Endothelial cell of umbilical vein (primary cell): ENCODE data around the gene MDFIC. TPM values are rescaled to one million over a fixed set of nuclear protein-coding genes. Genes with fewer than 3 reads are reported as not detected.

ENCODE experiments used
- BruUV-seq: library from RNA; stranded (reverse); fragments of 400-500 nt; replicated peaks from 2 replicates; lab custom pipeline; 2021; lab: Mats Ljungman, UMichigan
- CTCF ChIA-PET: fragments of 300-600, 350-600 bp; sonication (Branson Sonifier 250); formaldehyde crosslinking; loops from one replicate; lab custom pipeline; 2021; ENCODE audit warnings: antibody characterized with exemption, inconsistent platforms; lab: Charles Lee
- POLR2A ChIA-PET: fragments of 300-600, 350-600 bp; sonication (Branson Sonifier 250); formaldehyde crosslinking; loops from one replicate; lab custom pipeline; 2021; ENCODE audit warnings: antibody characterized with exemption, inconsistent platforms; lab: Charles Lee
- DNase-seq: peaks from one replicate; pipeline ENCODE4 v3.0.0-alpha.2; 2011; ENCODE audit warnings: low read depth, low spot score
- FAIRE-seq: peaks from 2 replicates; lab custom pipeline; 2011; peaks lifted over from hg19 to GRCh38; lab: Jason Lieb, UNC
- H2AFZ ChIP-seq: 2 replicates; pipeline ENCODE4 v1.6.0; 2012; ENCODE audit warnings: low read depth, low read length, control low read depth, inconsistent platforms
- H3K27ac ChIP-seq: 2 replicates; pipeline ENCODE4 v1.5.1; 2011; ENCODE audit warnings: low read depth, mild to moderate bottlenecking, control low read depth, low read length, moderate library complexity; ENCODE audit not compliant: insufficient read depth
- H3K27me3 ChIP-seq, 2 experiments: 2 replicates each; pipeline versions ENCODE4 v1.6.0 to v1.6.1; 2011; ENCODE audit warnings: low read length in 2 of 2, mixed read lengths in 1 of 2; ENCODE audit not compliant: control insufficient read depth in 2 of 2, insufficient read depth in 2 of 2
- H3K36me3 ChIP-seq, 2 experiments: 2 replicates in 1 of 2; 3 replicates in 1 of 2; pipeline ENCODE4 v1.5.1; 2011; ENCODE audit warnings: low read length in 2 of 2, mild to moderate bottlenecking in 1 of 2, moderate library complexity in 1 of 2; ENCODE audit not compliant: control insufficient read depth in 2 of 2, insufficient read depth in 2 of 2; ENCODE audit errors: extremely low read depth in 1 of 2
- H3K4me1 ChIP-seq: 3 replicates; pipeline ENCODE4 v1.5.1; 2011; ENCODE audit warnings: mild to moderate bottlenecking, low read length; ENCODE audit not compliant: control insufficient read depth, insufficient read depth; ENCODE audit errors: extremely low read depth
- H3K4me2 ChIP-seq: 2 replicates; pipeline ENCODE4 v1.6.1; 2011; ENCODE audit warnings: low read length, control low read depth, mixed read lengths; ENCODE audit not compliant: insufficient read depth
- H3K4me3 ChIP-seq, 3 experiments: fragments of 200-600 bp in 1 of 3; sonication (generic), shearing (Covaris generic) in 1 of 3; replicated peaks in 1 of 3; 2 replicates each; pipeline ENCODE4 v1.5.1; 2011 to 2016; ENCODE audit warnings: control low read depth in 3 of 3, low read length in 3 of 3, mild to moderate bottlenecking in 2 of 3, inconsistent platforms in 1 of 3, low read depth in 1 of 3, moderate library complexity in 1 of 3; ENCODE audit not compliant: insufficient read depth in 1 of 3
- H3K79me2 ChIP-seq: 2 replicates; pipeline ENCODE4 v1.6.0; 2012; ENCODE audit warnings: low read length, inconsistent platforms; ENCODE audit not compliant: control insufficient read depth, insufficient read depth
- H3K9ac ChIP-seq: replicated peaks from 2 replicates; pipeline ENCODE3; 2011; ENCODE audit warnings: low read length, control low read depth; ENCODE audit not compliant: insufficient read depth; ENCODE audit errors: extremely low read depth
- H3K9me1 ChIP-seq: replicated peaks from 3 replicates; pipeline ENCODE4 v1.6.0; 2011; ENCODE audit warnings: mild to moderate bottlenecking, low read length; ENCODE audit not compliant: control insufficient read depth, insufficient read depth; ENCODE audit errors: extremely low read depth
- H3K9me3 ChIP-seq: replicated peaks from 2 replicates; pipeline ENCODE4 v1.5.1; 2012; ENCODE audit warnings: low read length, inconsistent platforms; ENCODE audit not compliant: control insufficient read depth, insufficient read depth
- H4K20me1 ChIP-seq: replicated peaks from 2 replicates; pipeline ENCODE3; 2011; ENCODE audit warnings: mild to moderate bottlenecking, low read length; ENCODE audit not compliant: control insufficient read depth, insufficient read depth; ENCODE audit errors: extremely low read depth
- EZH2 ChIP-seq: IDR thresholded peaks from 2 replicates; pipeline ENCODE4 v1.6.1; 2012; ENCODE audit warnings: borderline replicate concordance, low read depth, mild to moderate bottlenecking, moderate library complexity, low read length, inconsistent platforms; ENCODE audit not compliant: severe bottlenecking
- FOS ChIP-seq: IDR thresholded peaks from 2 replicates; pipeline ENCODE4 v1.6.1; 2011; ENCODE audit warnings: mild to moderate bottlenecking, low read length, moderate library complexity, borderline replicate concordance; ENCODE audit not compliant: insufficient read depth
- GATA2 ChIP-seq: IDR thresholded peaks from 2 replicates; pipeline ENCODE4 v1.7.0; 2011; ENCODE audit warnings: low read depth, mild to moderate bottlenecking, moderate library complexity, mixed read lengths, low read length; ENCODE audit not compliant: insufficient read length, insufficient read depth
- JUN ChIP-seq: IDR thresholded peaks from 2 replicates; pipeline ENCODE4 v1.6.1; 2011; ENCODE audit warnings: borderline replicate concordance, low read depth; ENCODE audit not compliant: insufficient read length, insufficient read depth
- MYC ChIP-seq: IDR thresholded peaks from one replicate; pipeline ENCODE4 v1.6.1; 2011; ENCODE audit warnings: mild to moderate bottlenecking, low read depth, low read length
- POLR2A ChIP-seq: IDR thresholded peaks from 2 replicates; pipeline ENCODE4 v1.6.1; 2012; ENCODE audit warnings: low read depth, mild to moderate bottlenecking, control low read depth, low read length
- POLR2AphosphoS5 ChIP-seq: IDR thresholded peaks from 2 replicates; pipeline ENCODE4 v1.6.1; 2012; ENCODE audit warnings: low read depth, mild to moderate bottlenecking, control low read depth, low read length, moderate library complexity; ENCODE audit not compliant: insufficient read depth
- dilution Hi-C: fragments of 300-500 bp; cut with MboI; formaldehyde crosslinking; loops from one replicate; pipeline ENCODE4 v1.15.0; 2019; ENCODE audit warnings: low sequenced_read_pairs; ENCODE audit not compliant: extremely low pct_ligation_motif_present
- intact Hi-C: fragments of 100-400 bp; cut with micrococcal nuclease; formaldehyde crosslinking; loops from one replicate; pipeline ENCODE4 v1.10.0; 2022
- polyA plus RNA-seq, 4 experiments: library from polyadenylated mRNA; depleted of rRNA in 3 of 4; stranded (reverse) in 3 of 4; unstranded in 1 of 4; fragments of >200 nt; gene quantifications; 2 replicates each; pipeline versions ENCODE4 v1.2.1 to v1.2.3, GENCODE V29; 2011 to 2012; ENCODE audit warnings: missing spikeins in 1 of 4
- total RNA-seq: library from RNA; stranded (reverse); gene quantifications from 2 replicates; pipeline ENCODE4 v1.2.3, GENCODE V29; 2021
- TF ChIP-seq, protein P1 (sequence below), 2 donors: IDR thresholded peaks; 1 replicate in 1 of 2; 2 replicates in 1 of 2; pipeline ENCODE4 v1.5.1; 2011; ENCODE audit warnings: low read length in 2 of 2, mild to moderate bottlenecking in 2 of 2, moderate library complexity in 2 of 2, control low read depth in 1 of 2, inconsistent platforms in 1 of 2, low read depth in 1 of 2; ENCODE audit not compliant: insufficient read depth in 1 of 2; ENCODE audit errors: extremely low read depth in 1 of 2
- TF ChIP-seq, protein P2 (sequence below): IDR thresholded peaks from 2 replicates; pipeline ENCODE4 v1.6.1; 2011; ENCODE audit not compliant: insufficient read depth, insufficient read length

The MDFIC gene
- total and polyA plus RNA-seq, 2 donors (not counting 3 experiments of a cell fraction or from before 2014, with no cell fraction given) = 6.5 to 14.2 TPM

DNA sequence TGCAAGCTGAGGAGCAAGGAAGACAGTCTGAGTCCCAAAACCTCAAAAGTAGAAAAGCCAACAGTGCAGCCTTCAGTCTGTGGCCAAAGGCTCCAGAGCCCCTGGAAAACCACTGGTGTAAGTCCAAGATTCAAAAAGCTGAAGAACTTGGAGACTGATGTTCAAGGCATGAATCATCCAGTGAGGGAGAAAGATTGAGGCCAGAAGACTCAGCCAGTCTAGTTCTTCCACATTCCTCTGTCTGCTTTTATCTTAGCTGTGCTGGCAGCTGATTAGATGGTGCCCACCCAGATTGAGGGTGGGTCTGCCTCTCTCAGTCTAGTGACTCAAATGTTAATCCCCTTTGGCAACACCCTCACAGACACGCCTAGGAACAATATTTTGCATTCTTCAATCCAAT, 20.1 kb upstream of the MDFIC start:
- no peak overlapping the region for H3K9ac ChIP-seq
- no peaks in the 10 kb centered on the region for H3K36me3 ChIP-seq
- DNase-seq = no peak
- no peaks in the 10 kb centered on the region for H3K9me3 ChIP-seq
- POLR2A ChIA-PET = no interaction called here
- no peak overlapping the region for H3K27ac ChIP-seq
- TF ChIP-seq JUN = no peak
- no peak for TF ChIP-seq POLR2A
- TF ChIP-seq EZH2 = no peak
- TF ChIP-seq GATA2 = no peak
- TF ChIP-seq, protein P1, sequence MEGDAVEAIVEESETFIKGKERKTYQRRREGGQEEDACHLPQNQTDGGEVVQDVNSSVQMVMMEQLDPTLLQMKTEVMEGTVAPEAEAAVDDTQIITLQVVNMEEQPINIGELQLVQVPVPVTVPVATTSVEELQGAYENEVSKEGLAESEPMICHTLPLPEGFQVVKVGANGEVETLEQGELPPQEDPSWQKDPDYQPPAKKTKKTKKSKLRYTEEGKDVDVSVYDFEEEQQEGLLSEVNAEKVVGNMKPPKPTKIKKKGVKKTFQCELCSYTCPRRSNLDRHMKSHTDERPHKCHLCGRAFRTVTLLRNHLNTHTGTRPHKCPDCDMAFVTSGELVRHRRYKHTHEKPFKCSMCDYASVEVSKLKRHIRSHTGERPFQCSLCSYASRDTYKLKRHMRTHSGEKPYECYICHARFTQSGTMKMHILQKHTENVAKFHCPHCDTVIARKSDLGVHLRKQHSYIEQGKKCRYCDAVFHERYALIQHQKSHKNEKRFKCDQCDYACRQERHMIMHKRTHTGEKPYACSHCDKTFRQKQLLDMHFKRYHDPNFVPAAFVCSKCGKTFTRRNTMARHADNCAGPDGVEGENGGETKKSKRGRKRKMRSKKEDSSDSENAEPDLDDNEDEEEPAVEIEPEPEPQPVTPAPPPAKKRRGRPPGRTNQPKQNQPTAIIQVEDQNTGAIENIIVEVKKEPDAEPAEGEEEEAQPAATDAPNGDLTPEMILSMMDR (IDR thresholded peaks at IDR 0.05; ENCODE audit: extremely low read depth in 1 of 2, insufficient read depth in 1 of 2, low read depth in 1 of 2, low read length in 2 of 2) = no peak
- TF ChIP-seq FOS = no peak
- TF ChIP-seq MYC = no peak
- TF ChIP-seq POLR2AphosphoS5 = no peak
- TF ChIP-seq, protein P2, sequence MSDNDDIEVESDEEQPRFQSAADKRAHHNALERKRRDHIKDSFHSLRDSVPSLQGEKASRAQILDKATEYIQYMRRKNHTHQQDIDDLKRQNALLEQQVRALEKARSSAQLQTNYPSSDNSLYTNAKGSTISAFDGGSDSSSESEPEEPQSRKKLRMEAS = no peak
- intact Hi-C loops = no loop called here
- H3K4me2 ChIP-seq = no peak overlapping the region
- H4K20me1 ChIP-seq = no peaks in the 10 kb centered on the region
- H3K4me1 ChIP-seq = no peaks in the 10 kb centered on the region
- no peaks in the 10 kb centered on the region for H3K79me2 ChIP-seq
- no peak overlapping the region for H2AFZ ChIP-seq
- H3K4me3 ChIP-seq = no peak overlapping the region
- dilution Hi-C loops = no loop called here
- FAIRE-seq = no peak
- no TSS peak for BruUV-seq
- H3K27me3 ChIP-seq = no peaks in the 10 kb centered on the region
- CTCF ChIA-PET = interaction anchor here (1.4 kb wide), 1 partner anchor 22 kb away, joined by 4 read pairs; no protein-coding TSS in a partner anchor
- no peaks in the 10 kb centered on the region for H3K9me1 ChIP-seq
